ENCODE measurements around the gene ARRB1. TPM values are rescaled to one million over a fixed set of nuclear protein-coding genes. Genes with fewer than 3 reads are reported as not detected.
"Not testable (repeated sequence)": the region's sequence is repeated elsewhere in the genome, so short reads cannot be mapped to it uniquely, and the experiment has no call there.

Gene ARRB1
- total RNA-seq, 2 donors from 2014 or later: 41.7 to 128 TPM

GRCh38 chr11:75330886-75331285, 20.6 kb downstream of the ARRB1 start:
- not testable (repeated sequence) for H3K27me3 Mint-ChIP-seq (ENCODE audit: insufficient read depth); H3K9me3 ChIP-seq (ENCODE audit: control insufficient read depth, low read length); DNase-seq; H3K9me3 Mint-ChIP-seq; H3K27me3 ChIP-seq (ENCODE audit: control insufficient read depth, insufficient read depth, low read length, poor library complexity, severe bottlenecking)
- 78 to 86% methylated on average over 14 of the region's 14 CpGs for WGBS, 2 experiments (ENCODE audit: insufficient coverage in 1 of 2, insufficient read length in 1 of 2)
- Mint-ChIP-seq H3K4me3 (peak overlapping the region; percentile 47), H3K36me3 (ENCODE audit: low read depth) (peaks cover 11% of the 10 kb centered on the region), H3K27ac (peak overlapping the region; percentile 100), H3K4me1 (peaks cover 72% of the 10 kb centered on the region)
- H3K4me3 ChIP-seq (ENCODE audit: low read length): peak overlapping the region; percentile 21
- H3K4me1 ChIP-seq (ENCODE audit: control insufficient read depth, insufficient read depth, low read length): peaks cover 15% of the 10 kb centered on the region
- peaks cover 33% of the 10 kb centered on the region for H3K36me3 ChIP-seq (ENCODE audit: control insufficient read depth, insufficient read depth, low read length)
- H3K9ac ChIP-seq (ENCODE audit: extremely low read depth, low read length, poor library complexity, severe bottlenecking): peak overlapping the region; percentile 78
- H3K27ac ChIP-seq (ENCODE audit: low read depth, low read length): peak overlapping the region; percentile 56

DNA sequence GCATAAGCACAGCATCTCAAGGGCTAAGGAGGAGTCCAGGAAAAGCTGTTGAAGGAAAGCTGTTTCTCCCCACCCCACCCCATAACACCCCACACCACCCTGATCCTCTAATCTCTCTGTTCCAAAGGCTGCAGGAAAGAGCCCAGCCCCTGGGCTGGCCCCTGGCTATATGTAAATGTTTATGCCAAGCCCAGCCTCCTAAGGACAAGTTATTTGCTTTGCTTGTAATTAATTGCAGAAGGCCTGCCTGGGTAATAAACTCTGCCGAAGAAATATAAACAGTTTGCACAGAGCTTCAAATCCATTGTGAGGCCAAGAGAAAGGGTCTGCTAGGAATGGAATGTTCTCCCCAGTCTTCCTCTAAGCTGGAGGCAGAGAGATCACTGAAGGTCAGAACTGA, 21.2 kb downstream of the ARRB1 start:
- Mint-ChIP-seq H3K36me3 (ENCODE audit: low read depth) (peaks cover 11% of the 10 kb centered on the region), H3K27me3 (ENCODE audit: insufficient read depth) (no peaks in the 10 kb centered on the region), H3K9me3 (peaks cover 2% of the 10 kb centered on the region), H3K4me3 (peak overlapping the region; percentile 47), H3K27ac (peak overlapping the region; percentile 100), H3K4me1 (peaks cover 72% of the 10 kb centered on the region)
- Histone ChIP-seq H3K36me3 (ENCODE audit: control insufficient read depth, insufficient read depth, low read length) (peaks cover 34% of the 10 kb centered on the region), H3K9me3 (ENCODE audit: control insufficient read depth, low read length) (no peaks in the 10 kb centered on the region), H3K9ac (ENCODE audit: extremely low read depth, low read length, poor library complexity, severe bottlenecking) (peak overlapping the region; percentile 78), H3K27ac (ENCODE audit: low read depth, low read length) (peak overlapping the region; percentile 56), H3K4me3 (ENCODE audit: low read length) (peak overlapping the region; percentile 21), H3K27me3 (ENCODE audit: control insufficient read depth, insufficient read depth, low read length, poor library complexity, severe bottlenecking) (no peaks in the 10 kb centered on the region), H3K4me1 (ENCODE audit: control insufficient read depth, insufficient read depth, low read length) (peaks cover 15% of the 10 kb centered on the region)
- WGBS, 2 experiments (ENCODE audit: insufficient coverage in 1 of 2, insufficient read length in 1 of 2): 65 to 83% methylated on average over 1 of the region's 1 CpG
- DNase-seq: no peak
- TF ChIP-seq CTCF (conservative IDR thresholded peaks at IDR 0.05): no peak

GRCh38 chr11:75328426-75329277, 22.8 kb downstream of the ARRB1 start:
- H3K9me3 Mint-ChIP-seq: peaks cover 2% of the 10 kb centered on the region
- Histone ChIP-seq H3K36me3 (ENCODE audit: control insufficient read depth, insufficient read depth, low read length) (peaks cover 33% of the 10 kb centered on the region), H3K27ac (ENCODE audit: low read depth, low read length) (no peak overlapping the region), H3K27me3 (ENCODE audit: control insufficient read depth, insufficient read depth, low read length, poor library complexity, severe bottlenecking) (no peaks in the 10 kb centered on the region), H3K9ac (ENCODE audit: extremely low read depth, low read length, poor library complexity, severe bottlenecking) (no peak overlapping the region), H3K4me1 (ENCODE audit: control insufficient read depth, insufficient read depth, low read length) (peaks cover 16% of the 10 kb centered on the region), H3K9me3 (ENCODE audit: control insufficient read depth, low read length) (no peaks in the 10 kb centered on the region), H3K4me3 (ENCODE audit: low read length) (no peak overlapping the region)
- TF ChIP-seq CTCF (conservative IDR thresholded peaks at IDR 0.05): peak; percentile 78
- H3K27me3 Mint-ChIP-seq (ENCODE audit: insufficient read depth): no peaks in the 10 kb centered on the region
- no peak overlapping the region for H3K4me3 Mint-ChIP-seq
- peak overlapping the region; percentile 100 for H3K27ac Mint-ChIP-seq
- peaks cover 73% of the 10 kb centered on the region for H3K4me1 Mint-ChIP-seq
- WGBS, 2 experiments (ENCODE audit: insufficient coverage in 1 of 2, insufficient read length in 1 of 2): 58 to 64% methylated on average over 5 to 9 of the region's 9 CpGs
- DNase-seq: peak; percentile 91
- peaks cover 9% of the 10 kb centered on the region for H3K36me3 Mint-ChIP-seq (ENCODE audit: low read depth)

Data from endodermal cell (in vitro differentiated cells).